GM12874 (cell line): ENCODE results near the gene ALK.

Experiments
- CTCF ChIP-seq: IDR thresholded peaks from 2 replicates; pipeline ENCODE4 v1.5.1; 2011; ENCODE audit warnings: low read depth, mild to moderate bottlenecking, control low read depth, low read length, moderate library complexity; ENCODE audit not compliant: insufficient read depth

ALK gene

GRCh38 chr2:29284671-29285070 is 636.7 kb downstream of the ALK start:
- no peak for TF ChIP-seq CTCF

- TF ChIP-seq CTCF, result no peak
Observed at GRCh38 chr2:29281916-29282247, 639.5 kb downstream of the ALK start.

GRCh38 chr2:29281086-29281915 is 640.1 kb downstream of the ALK start:
- TF ChIP-seq CTCF, result no peak

- TF ChIP-seq CTCF, result no peak
Observed at GRCh38 chr2:29278966-29279365, 642.4 kb downstream of the ALK start.

GRCh38 chr2:29276151-29276550 is 645.2 kb downstream of the ALK start:
- no peak for TF ChIP-seq CTCF

- TF ChIP-seq CTCF, result no peak
Observed at GRCh38 chr2:29275186-29275585, 646.2 kb downstream of the ALK start.

GRCh38 chr2:29273685-29274611 is 647.4 kb downstream of the ALK start:
- TF ChIP-seq CTCF, result no peak
